Measurements from ENCODE around the gene HDLBP. TPM values are rescaled to one million over a fixed set of nuclear protein-coding genes. Genes with fewer than 3 reads are reported as not detected.

The HDLBP gene
- total RNA-seq, 4 donors from 2014 or later: 324 to 412 (median 363) TPM

DNA sequence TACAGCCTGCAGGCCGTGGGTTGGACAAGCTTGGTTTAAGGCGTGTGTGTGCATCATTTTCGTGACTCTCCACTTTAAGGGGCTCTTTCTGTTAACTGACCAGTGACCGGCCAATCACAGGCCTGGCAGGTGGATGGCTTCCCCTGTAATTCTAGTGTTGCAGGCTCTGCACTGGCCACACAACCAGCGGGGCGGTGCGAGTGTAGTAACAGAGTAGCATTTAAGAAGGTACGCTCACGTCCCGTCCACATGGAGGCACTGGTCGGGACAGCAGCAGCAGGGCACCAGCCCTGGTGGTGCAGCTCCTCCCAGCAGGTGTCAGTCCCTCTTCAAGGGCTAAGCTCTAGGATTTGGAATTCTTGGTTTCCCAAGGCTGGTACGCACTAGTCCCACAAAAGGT lies 135.0 kb downstream of the HDLBP start:
- TF ChIP-seq POLR2A (IDR thresholded peaks at IDR 0.05) (no peak), EP300 (IDR thresholded peaks at IDR 0.05) (no peak)
- TF ChIP-seq, protein P1, sequence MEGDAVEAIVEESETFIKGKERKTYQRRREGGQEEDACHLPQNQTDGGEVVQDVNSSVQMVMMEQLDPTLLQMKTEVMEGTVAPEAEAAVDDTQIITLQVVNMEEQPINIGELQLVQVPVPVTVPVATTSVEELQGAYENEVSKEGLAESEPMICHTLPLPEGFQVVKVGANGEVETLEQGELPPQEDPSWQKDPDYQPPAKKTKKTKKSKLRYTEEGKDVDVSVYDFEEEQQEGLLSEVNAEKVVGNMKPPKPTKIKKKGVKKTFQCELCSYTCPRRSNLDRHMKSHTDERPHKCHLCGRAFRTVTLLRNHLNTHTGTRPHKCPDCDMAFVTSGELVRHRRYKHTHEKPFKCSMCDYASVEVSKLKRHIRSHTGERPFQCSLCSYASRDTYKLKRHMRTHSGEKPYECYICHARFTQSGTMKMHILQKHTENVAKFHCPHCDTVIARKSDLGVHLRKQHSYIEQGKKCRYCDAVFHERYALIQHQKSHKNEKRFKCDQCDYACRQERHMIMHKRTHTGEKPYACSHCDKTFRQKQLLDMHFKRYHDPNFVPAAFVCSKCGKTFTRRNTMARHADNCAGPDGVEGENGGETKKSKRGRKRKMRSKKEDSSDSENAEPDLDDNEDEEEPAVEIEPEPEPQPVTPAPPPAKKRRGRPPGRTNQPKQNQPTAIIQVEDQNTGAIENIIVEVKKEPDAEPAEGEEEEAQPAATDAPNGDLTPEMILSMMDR (IDR thresholded peaks at IDR 0.05): no peak
- no peak for DNase-seq (ENCODE audit: low spot score in 2 of 2)
- peaks cover 0 to 89% (median 3%) of the 10 kb centered on the region in 3 donors for H3K36me3 ChIP-seq

DNA sequence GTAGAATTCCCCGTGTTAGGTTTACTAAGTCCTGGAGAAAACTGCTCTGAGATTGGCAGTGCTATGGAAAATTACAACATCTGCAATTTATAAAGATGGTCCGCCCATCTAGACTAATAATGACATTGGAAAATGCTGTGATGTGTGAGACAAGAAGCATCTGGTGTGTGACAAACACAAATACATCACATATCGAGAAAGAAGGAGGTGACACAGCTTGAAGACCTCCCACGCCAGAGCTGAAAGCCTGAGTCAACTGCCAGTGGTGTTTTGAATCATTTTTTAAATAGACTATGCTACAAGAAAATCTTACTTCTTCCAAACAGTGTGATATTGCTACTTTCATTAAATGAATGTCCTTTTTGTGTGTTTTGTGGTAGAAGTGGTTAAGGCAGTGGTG lies 135.6 kb downstream of the HDLBP start:
- Histone ChIP-seq H3K27me3 (no peaks in the 10 kb centered on the region), H3K9me3 (no peaks in the 10 kb centered on the region), H3K4me1 (no peaks in the 10 kb centered on the region), H3K36me3 (peaks cover 0 to 95% (median 3%) of the 10 kb centered on the region in 3 donors), H3K27ac (no peak overlapping the region), H3K4me3 (no peak overlapping the region)
- 81 to 85% methylated on average over 4 of the region's 4 CpGs for WGBS, 2 donors
- TF ChIP-seq EP300 (IDR thresholded peaks at IDR 0.05) (no peak), POLR2A (IDR thresholded peaks at IDR 0.05) (no peak)
- TF ChIP-seq, protein P1 (IDR thresholded peaks at IDR 0.05): no peak
- no peak for DNase-seq (ENCODE audit: low spot score in 2 of 2)

More for the DNA sequence above, 135.0 kb downstream of the HDLBP start:
- no peak overlapping the region for H3K27ac ChIP-seq
- no peaks in the 10 kb centered on the region for H3K9me3 ChIP-seq
- no peaks in the 10 kb centered on the region for H3K4me1 ChIP-seq
- 84 to 95% methylated on average over 12 of the region's 12 CpGs for WGBS, 2 donors
- no peaks in the 10 kb centered on the region for H3K27me3 ChIP-seq
- no peak overlapping the region for H3K4me3 ChIP-seq

DNA sequence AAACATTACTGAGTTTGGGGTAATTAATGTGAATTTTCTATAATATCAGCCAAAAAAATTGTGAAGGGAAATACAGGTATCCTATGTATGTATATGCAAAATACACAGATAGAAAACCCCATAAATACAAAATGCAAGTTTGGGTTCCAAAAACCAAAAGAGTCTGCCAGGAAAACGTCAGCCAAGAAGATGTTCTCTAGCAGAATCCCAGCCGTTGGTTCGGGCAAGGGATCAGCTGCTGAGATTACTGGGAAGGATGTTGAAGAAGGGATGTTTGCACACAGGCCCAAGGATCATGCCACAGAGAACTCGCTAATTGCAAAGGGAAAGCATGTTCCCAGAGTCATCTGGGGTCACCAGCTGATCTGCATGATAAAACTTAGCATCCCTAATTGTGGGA lies 136.5 kb downstream of the HDLBP start:
- H3K4me3 ChIP-seq: no peak overlapping the region
- no peak overlapping the region for H3K27ac ChIP-seq
- 87 to 90% methylated on average over 4 of the region's 4 CpGs for WGBS, 2 donors
- no peaks in the 10 kb centered on the region for H3K9me3 ChIP-seq
- H3K27me3 ChIP-seq: no peaks in the 10 kb centered on the region
- DNase-seq (ENCODE audit: low spot score in 2 of 2): no peak
- H3K36me3 ChIP-seq: peaks cover 0 to 95% (median 3%) of the 10 kb centered on the region in 3 donors
- no peak for TF ChIP-seq EP300 (IDR thresholded peaks at IDR 0.05)
- TF ChIP-seq, protein P1 (IDR thresholded peaks at IDR 0.05): no peak
- no peak for TF ChIP-seq POLR2A (IDR thresholded peaks at IDR 0.05)
- no peaks in the 10 kb centered on the region for H3K4me1 ChIP-seq

DNA sequence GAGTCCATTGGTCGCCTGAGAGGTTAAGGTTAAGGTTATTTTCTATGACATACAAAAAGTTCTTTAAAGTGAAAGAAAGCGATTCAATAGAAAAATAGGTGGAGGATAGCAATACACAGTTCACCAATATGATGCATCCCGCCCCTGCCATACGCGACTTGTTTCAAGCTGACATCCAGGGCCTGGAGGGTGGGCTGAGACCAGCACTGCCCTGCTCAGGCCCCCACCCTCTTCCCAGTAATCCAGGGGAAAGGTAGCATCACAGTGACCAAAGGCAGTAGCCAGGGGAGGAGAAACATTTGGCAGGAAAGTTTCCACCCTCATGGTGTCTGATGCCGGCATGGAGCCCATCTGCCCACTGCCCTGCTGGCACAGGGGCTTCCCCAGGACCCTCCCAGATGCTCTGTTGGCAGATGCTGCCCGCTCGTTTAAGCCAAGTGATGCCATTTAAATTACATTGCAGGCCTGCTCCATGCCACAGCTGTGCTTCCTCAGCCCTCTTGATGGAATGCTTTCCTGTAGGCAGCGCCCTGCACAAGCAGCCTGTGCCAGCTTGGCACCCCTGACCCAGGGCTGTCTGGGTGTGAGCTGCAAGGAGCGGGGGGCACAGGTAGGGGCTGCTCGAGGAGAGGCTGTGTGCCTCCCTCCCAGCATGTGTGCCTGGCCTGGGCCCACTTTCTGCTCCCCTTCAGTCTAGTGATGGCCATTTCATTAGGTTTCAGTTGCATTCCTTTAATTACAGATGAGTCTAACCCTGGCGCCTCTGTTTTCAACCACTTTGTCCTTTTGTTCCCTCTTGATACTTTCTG lies 137.7 kb downstream of the HDLBP start:
- H3K4me1 ChIP-seq: no peaks in the 10 kb centered on the region
- H3K36me3 ChIP-seq: peaks cover 0 to 95% (median 3%) of the 10 kb centered on the region in 3 donors
- no peak overlapping the region for H3K4me3 ChIP-seq
- no peak for TF ChIP-seq POLR2A (IDR thresholded peaks at IDR 0.05)
- TF ChIP-seq, protein P1 (IDR thresholded peaks at IDR 0.05): no peak
- TF ChIP-seq EP300 (IDR thresholded peaks at IDR 0.05): no peak
- no peaks in the 10 kb centered on the region for H3K27me3 ChIP-seq
- no peak for DNase-seq (ENCODE audit: low spot score in 2 of 2)
- H3K27ac ChIP-seq: no peak overlapping the region
- 87 to 93% methylated on average over 12 of the region's 12 CpGs for WGBS, 2 donors
- H3K9me3 ChIP-seq: no peaks in the 10 kb centered on the region

Other genes starting within 250 kb of the HDLBP start
- gene MTERF4, start 213.4 kb downstream of the HDLBP start, total RNA-seq: 10 to 100 TPM; 28.9 to 60.5 (median 38.9) TPM
- gene PASK, start 166.2 kb downstream of the HDLBP start, total RNA-seq: 1 to 10 TPM; 4.1 to 8.1 (median 5.9) TPM
- gene PPP1R7, start 165.2 kb downstream of the HDLBP start, total RNA-seq: 10 to 100 TPM; 29.5 to 53.8 (median 38.1) TPM
- gene ANO7, start 127.0 kb downstream of the HDLBP start, total RNA-seq: 1 to 10 TPM in 1 of 4 donors, under 1 TPM in 3; 0.42 to 1.2 (median 0.51) TPM
- 100 to 1,000 TPM; 311 to 585 (median 373) TPM for gene SEPTIN2, start 253 bp upstream of the HDLBP start, total RNA-seq
- 100 to 1,000 TPM in 2 of 4 donors, 10 to 100 TPM in 2; 42.7 to 229 (median 93.2) TPM for gene FARP2, start 40.6 kb upstream of the HDLBP start, total RNA-seq
- gene STK25, start 192.9 kb upstream of the HDLBP start, total RNA-seq: 100 to 1,000 TPM; 234 to 301 (median 275) TPM
- 10 to 100 TPM; 49.6 to 81.6 (median 71.4) TPM for gene BOK, start 243.1 kb upstream of the HDLBP start, total RNA-seq

Measured in tibial nerve (tissue), 4 donors.